ENCODE results near the gene CRACR2A.

DNA sequence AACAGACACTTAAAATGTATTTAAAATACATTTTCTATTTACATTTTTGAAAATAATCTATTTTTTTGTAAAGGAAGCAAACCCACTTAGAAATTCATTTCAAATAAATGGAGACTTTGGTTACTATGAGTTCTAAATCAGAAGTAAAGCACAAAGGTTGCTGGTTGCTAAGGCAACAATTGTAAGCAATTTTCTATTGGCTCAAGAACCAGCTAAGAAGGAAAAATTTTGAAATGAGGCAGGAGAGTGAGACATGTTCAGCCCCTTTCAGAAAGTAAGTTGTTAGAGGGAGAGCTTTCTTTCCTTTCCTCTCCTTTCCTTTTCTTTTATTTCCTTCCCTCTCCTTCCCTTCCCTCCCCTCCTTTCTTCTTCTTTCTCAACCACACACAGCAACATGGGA, 181.2 kb downstream of the CRACR2A start:
- TF ChIP-seq, protein P1, sequence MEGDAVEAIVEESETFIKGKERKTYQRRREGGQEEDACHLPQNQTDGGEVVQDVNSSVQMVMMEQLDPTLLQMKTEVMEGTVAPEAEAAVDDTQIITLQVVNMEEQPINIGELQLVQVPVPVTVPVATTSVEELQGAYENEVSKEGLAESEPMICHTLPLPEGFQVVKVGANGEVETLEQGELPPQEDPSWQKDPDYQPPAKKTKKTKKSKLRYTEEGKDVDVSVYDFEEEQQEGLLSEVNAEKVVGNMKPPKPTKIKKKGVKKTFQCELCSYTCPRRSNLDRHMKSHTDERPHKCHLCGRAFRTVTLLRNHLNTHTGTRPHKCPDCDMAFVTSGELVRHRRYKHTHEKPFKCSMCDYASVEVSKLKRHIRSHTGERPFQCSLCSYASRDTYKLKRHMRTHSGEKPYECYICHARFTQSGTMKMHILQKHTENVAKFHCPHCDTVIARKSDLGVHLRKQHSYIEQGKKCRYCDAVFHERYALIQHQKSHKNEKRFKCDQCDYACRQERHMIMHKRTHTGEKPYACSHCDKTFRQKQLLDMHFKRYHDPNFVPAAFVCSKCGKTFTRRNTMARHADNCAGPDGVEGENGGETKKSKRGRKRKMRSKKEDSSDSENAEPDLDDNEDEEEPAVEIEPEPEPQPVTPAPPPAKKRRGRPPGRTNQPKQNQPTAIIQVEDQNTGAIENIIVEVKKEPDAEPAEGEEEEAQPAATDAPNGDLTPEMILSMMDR (conservative IDR thresholded peaks at IDR 0.05; ENCODE audit: low read depth, low read length) = no peak
- TF ChIP-seq EZH2 (IDR thresholded peaks at IDR 0.05; ENCODE audit: low read length, unreplicated experiment) = no peak
